ENCODE measurements around the gene VPS51. TPM values are rescaled to one million over a fixed set of nuclear protein-coding genes. Genes with fewer than 3 reads are reported as not detected.

The VPS51 gene
- total RNA-seq, 2 donors from 2014 or later = 323 to 542 TPM

DNA sequence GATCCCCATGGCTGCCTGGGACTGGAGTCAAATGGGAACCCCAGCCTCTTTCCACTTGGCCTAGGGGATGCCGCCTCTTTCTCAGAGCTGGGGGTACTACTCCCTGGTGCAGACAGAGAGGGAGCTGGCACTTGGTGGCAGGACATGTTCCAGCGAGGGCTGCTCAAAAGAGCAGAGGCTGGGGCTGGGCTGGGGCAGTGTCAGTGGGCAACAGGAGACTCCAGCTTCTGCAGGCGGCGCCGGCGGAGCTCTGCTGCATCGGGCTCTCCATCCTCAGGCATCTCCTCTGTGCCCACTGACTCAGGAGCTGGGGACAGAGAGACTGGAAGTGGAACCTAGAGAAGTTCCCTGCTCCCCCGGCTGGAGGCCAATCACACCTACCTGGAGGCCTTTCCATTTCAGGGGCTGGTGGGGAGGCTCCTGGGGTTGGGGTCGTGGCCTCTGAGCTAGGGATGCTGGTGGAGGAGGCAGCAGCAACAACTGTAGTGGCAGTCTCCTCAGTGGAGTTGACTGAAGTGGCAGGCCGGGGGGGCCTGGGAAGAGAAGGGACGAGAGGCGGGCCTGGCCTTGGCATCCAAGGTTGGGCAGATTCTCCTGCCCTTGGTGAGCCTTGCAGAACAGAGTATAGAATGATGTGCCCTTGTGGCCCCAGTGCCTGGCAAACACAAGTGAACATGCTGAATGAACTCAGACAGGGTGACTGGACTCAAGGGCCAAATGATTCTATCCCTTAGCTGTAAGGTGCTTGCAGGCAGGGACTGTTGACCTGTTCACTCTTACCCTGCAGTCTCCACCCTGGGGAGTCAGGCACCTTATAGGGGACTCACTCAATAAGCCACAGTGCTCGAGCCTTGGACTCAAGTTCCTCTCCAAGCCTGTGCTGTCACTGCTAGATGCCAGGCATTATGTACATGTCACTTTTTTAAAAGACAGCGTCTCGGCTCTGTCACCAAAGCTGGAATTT is 32.5 kb downstream of the VPS51 start:
- intact Hi-C loops (cut with DNase I) = no loop called here
- Histone ChIP-seq H3K9me3 (no peaks in the 10 kb centered on the region), H3K4me3 (no peak overlapping the region), H3K27me3 (replicated peaks; ENCODE audit: insufficient read depth) (no peaks in the 10 kb centered on the region), H3K36me3 (peaks cover 26 to 45% of the 10 kb centered on the region in 2 donors), H3K27ac (no peak overlapping the region), H3K4me1 (replicated peaks) (peaks cover 3% of the 10 kb centered on the region)
- TF ChIP-seq, protein P1, sequence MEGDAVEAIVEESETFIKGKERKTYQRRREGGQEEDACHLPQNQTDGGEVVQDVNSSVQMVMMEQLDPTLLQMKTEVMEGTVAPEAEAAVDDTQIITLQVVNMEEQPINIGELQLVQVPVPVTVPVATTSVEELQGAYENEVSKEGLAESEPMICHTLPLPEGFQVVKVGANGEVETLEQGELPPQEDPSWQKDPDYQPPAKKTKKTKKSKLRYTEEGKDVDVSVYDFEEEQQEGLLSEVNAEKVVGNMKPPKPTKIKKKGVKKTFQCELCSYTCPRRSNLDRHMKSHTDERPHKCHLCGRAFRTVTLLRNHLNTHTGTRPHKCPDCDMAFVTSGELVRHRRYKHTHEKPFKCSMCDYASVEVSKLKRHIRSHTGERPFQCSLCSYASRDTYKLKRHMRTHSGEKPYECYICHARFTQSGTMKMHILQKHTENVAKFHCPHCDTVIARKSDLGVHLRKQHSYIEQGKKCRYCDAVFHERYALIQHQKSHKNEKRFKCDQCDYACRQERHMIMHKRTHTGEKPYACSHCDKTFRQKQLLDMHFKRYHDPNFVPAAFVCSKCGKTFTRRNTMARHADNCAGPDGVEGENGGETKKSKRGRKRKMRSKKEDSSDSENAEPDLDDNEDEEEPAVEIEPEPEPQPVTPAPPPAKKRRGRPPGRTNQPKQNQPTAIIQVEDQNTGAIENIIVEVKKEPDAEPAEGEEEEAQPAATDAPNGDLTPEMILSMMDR (IDR thresholded peaks at IDR 0.05) = no peak
- no peak for TF ChIP-seq POLR2AphosphoS5 (IDR thresholded peaks at IDR 0.05)
- no peak for TF ChIP-seq POLR2A (IDR thresholded peaks at IDR 0.05)
- DNase-seq (ENCODE audit: low spot score) = no peak
- 78% methylated on average over 15 of the region's 15 CpGs for WGBS

DNA sequence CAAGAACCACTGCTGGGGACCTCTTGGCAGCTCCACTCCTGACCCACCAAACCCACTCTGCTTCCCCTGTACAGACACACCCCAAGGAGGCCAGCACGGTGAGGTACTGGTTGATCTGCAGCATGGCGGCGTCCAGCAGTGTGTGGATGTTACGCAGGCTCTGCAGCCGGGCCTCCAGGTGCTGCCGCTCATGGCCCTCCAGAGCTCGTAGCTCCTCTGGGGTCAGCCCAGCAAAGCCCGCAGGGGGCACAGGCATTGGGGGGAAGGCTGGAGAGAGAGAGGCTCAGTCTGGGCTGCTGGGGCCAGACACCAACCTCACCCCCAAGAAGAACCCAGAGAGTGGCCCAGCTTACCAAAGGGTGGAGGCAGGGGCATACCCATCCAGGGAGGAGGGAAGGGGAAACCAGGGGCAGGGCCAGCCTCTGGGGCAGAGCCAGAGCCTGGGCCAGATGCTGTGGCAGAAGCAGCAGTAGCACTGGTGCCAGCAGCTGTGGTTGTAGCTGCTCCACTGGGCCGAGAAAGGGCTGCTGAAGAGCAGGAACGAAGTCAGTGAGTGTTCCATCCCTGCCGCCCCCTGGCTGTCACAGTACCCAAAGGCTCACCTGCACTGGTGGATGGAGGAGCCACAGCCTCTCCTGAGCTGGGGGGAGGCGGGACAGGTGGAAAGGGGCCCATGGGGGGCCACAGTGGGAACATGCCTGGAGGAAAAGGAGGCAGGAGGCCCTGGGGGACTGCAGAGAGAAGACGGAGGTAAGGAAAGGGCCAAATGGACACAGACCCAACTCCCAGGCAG is 33.8 kb downstream of the VPS51 start:
- 84% methylated on average over 13 of the region's 13 CpGs for WGBS
- no peak overlapping the region for H3K27ac ChIP-seq
- H3K4me1 ChIP-seq (replicated peaks) = no peaks in the 10 kb centered on the region
- no peaks in the 10 kb centered on the region for H3K9me3 ChIP-seq
- no peak overlapping the region for H3K4me3 ChIP-seq
- no peaks in the 10 kb centered on the region for H3K27me3 ChIP-seq (replicated peaks; ENCODE audit: insufficient read depth)
- TF ChIP-seq, protein P1 (IDR thresholded peaks at IDR 0.05) = no peak
- TF ChIP-seq POLR2A (IDR thresholded peaks at IDR 0.05) (no peak), POLR2AphosphoS5 (IDR thresholded peaks at IDR 0.05) (no peak)
- no peak for DNase-seq (ENCODE audit: low spot score)
- H3K36me3 ChIP-seq = peaks cover 26 to 45% of the 10 kb centered on the region in 2 donors
- intact Hi-C loops (cut with DNase I) = no loop called here

DNA sequence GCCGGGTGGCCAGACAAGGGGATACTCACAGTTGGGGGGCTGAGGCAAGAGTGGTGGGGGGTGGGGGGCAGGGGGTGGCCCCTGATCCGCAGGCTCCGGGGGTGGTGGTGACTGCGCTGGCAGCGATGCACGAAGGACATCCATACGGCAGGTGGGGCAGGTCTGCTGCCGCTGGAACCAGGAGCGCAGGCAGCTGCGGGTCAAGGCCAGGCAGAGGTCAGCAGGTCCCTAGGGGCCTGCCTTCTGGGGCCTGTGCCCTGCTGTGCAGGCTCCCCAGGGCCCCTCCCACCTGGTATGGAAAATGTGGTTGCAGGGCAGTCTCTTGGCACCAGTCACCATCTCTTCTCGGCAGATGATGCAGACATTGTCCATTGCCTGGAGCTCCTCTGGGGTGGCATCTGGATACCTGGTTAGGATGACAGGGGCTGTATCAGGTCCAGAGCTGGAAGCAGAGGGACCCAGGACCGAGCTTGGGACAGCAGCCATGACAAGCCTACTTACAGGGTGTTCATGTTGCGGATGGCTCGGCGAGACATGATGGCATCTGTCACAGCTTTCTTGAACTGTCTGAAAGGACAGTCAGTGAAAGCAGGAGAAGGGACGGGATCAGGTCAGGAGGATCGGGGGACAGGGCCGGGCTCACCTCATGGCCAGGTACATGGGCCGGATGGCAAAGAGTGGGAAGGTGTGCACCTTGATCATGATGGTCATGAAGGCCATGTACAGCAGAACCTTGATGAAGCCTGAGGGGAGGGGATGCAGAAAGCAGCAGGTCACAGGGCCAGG is 34.8 kb downstream of the VPS51 start:
- DNase-seq (ENCODE audit: low spot score) = no peak
- intact Hi-C loops (cut with DNase I) = no loop called here
- Histone ChIP-seq H3K27ac (no peak overlapping the region), H3K9me3 (no peaks in the 10 kb centered on the region), H3K4me1 (replicated peaks) (peaks cover 7% of the 10 kb centered on the region), H3K36me3 (peaks cover 22 to 40% of the 10 kb centered on the region in 2 donors), H3K27me3 (replicated peaks; ENCODE audit: insufficient read depth) (no peaks in the 10 kb centered on the region), H3K4me3 (no peak overlapping the region)
- TF ChIP-seq POLR2A (IDR thresholded peaks at IDR 0.05) (no peak), POLR2AphosphoS5 (IDR thresholded peaks at IDR 0.05) (no peak)
- TF ChIP-seq, protein P1 (IDR thresholded peaks at IDR 0.05) = no peak
- 90% methylated on average over 18 of the region's 19 CpGs for WGBS

DNA sequence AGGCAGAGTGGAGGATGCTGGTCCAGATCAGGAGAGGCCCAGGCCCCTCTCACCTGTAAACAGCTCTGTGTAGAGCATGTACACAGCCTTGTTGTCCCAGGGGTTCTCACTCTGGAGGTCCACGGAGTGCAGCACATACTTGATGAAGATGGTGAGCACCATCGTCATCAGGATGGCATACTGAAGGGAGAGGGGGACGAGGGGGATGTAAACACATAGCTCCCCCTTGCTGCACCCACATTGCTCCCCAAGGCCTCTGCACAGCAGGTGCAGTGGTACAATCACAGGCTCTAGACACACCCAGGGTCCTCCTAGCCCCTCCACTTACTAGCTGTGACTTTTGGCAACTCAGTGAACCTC is 35.4 kb downstream of the VPS51 start:
- H3K27me3 ChIP-seq (replicated peaks; ENCODE audit: insufficient read depth) = no peaks in the 10 kb centered on the region
- H3K4me1 ChIP-seq (replicated peaks) = peaks cover 7% of the 10 kb centered on the region
- no peak for DNase-seq (ENCODE audit: low spot score)
- TF ChIP-seq POLR2A (IDR thresholded peaks at IDR 0.05) = no peak
- TF ChIP-seq, protein P1 (IDR thresholded peaks at IDR 0.05) = no peak
- no peak for TF ChIP-seq POLR2AphosphoS5 (IDR thresholded peaks at IDR 0.05)
- no peak overlapping the region for H3K4me3 ChIP-seq
- H3K9me3 ChIP-seq = no peaks in the 10 kb centered on the region
- H3K27ac ChIP-seq = no peak overlapping the region
- intact Hi-C loops (cut with DNase I) = no loop called here
- H3K36me3 ChIP-seq = peaks cover 21 to 37% of the 10 kb centered on the region in 2 donors
- 84% methylated on average over 3 of the region's 3 CpGs for WGBS
